ENCODE data around the gene TMEM260. TPM values are rescaled to one million over a fixed set of nuclear protein-coding genes. Genes with fewer than 3 reads are reported as not detected.

Gene TMEM260
- total and polyA plus RNA-seq, 2 donors (not counting 1 experiment from before 2014, with no cell fraction given) = 14.3 to 19.3 TPM

- H3K79me2 ChIP-seq (ENCODE audit: control insufficient read depth, insufficient read depth, low read length) = peaks cover 20% of the 10 kb centered on the region
- TF ChIP-seq EZH2 (IDR thresholded peaks at IDR 0.05; ENCODE audit: low read length, missing control alignments) (no peak), CTCF (conservative IDR thresholded peaks at IDR 0.05 in 1 of 2, IDR thresholded peaks at IDR 0.05 in 1 of 2; ENCODE audit: low read depth in 1 of 2, low read length in 2 of 2) (no peak)
- no peaks in the 10 kb centered on the region for H3K9me3 ChIP-seq (ENCODE audit: control insufficient read depth, insufficient read depth, low read depth, low read length)
Measured at GRCh38 chr14:56581041-56581727, 1.6 kb downstream of the TMEM260 start.

GRCh38 chr14:56585461-56586084 is 6.0 kb downstream of the TMEM260 start:
- Histone ChIP-seq H3K4me2 (ENCODE audit: extremely low read depth, insufficient read depth, low read length) (no peak overlapping the region), H3K79me2 (ENCODE audit: control insufficient read depth, insufficient read depth, low read length) (peaks cover 10% of the 10 kb centered on the region), H3K27ac (ENCODE audit: insufficient read depth, low read length) (no peak overlapping the region), H3K36me3 (ENCODE audit: control insufficient read depth, insufficient read depth, low read length) (peaks cover 2% of the 10 kb centered on the region), H2AFZ (ENCODE audit: low read length) (no peak overlapping the region), H3K4me1 (ENCODE audit: control insufficient read depth, extremely low read depth, insufficient read depth, low read length) (peaks cover 4% of the 10 kb centered on the region), H3K4me3 (replicated peaks in 1 of 4; ENCODE audit: control extremely low read depth in 1 of 4, insufficient read depth in 1 of 4, low read depth in 3 of 4, low read length in 4 of 4) (no peak overlapping the region), H4K20me1 (ENCODE audit: control insufficient read depth, extremely low read depth, insufficient read depth, low read length) (no peaks in the 10 kb centered on the region), H3K9ac (ENCODE audit: insufficient read depth, low read length) (no peak overlapping the region), H3K9me3 (ENCODE audit: control insufficient read depth, insufficient read depth, low read depth, low read length) (no peaks in the 10 kb centered on the region), H3K27me3 (ENCODE audit: control insufficient read depth, insufficient read depth, low read length) (no peaks in the 10 kb centered on the region)
- TF ChIP-seq EZH2 (IDR thresholded peaks at IDR 0.05; ENCODE audit: low read length, missing control alignments) = no peak
- no peak for TF ChIP-seq CTCF (conservative IDR thresholded peaks at IDR 0.05 in 1 of 2, IDR thresholded peaks at IDR 0.05 in 1 of 2; ENCODE audit: low read depth in 1 of 2, low read length in 2 of 2)
- peak; percentile 32 to 44 for DNase-seq (ENCODE audit: low read depth in 2 of 2)

More at GRCh38 chr14:56581041-56581727, 1.6 kb downstream of the TMEM260 start:
- Histone ChIP-seq H3K27me3 (ENCODE audit: control insufficient read depth, insufficient read depth, low read length) (no peaks in the 10 kb centered on the region), H3K27ac (ENCODE audit: insufficient read depth, low read length) (no peak overlapping the region), H3K4me2 (ENCODE audit: extremely low read depth, insufficient read depth, low read length) (peak overlapping the region; percentile 94), H2AFZ (ENCODE audit: low read length) (no peak overlapping the region), H3K9ac (ENCODE audit: insufficient read depth, low read length) (no peak overlapping the region), H4K20me1 (ENCODE audit: control insufficient read depth, extremely low read depth, insufficient read depth, low read length) (no peaks in the 10 kb centered on the region), H3K36me3 (ENCODE audit: control insufficient read depth, insufficient read depth, low read length) (no peaks in the 10 kb centered on the region), H3K4me1 (ENCODE audit: control insufficient read depth, extremely low read depth, insufficient read depth, low read length) (peaks cover 4% of the 10 kb centered on the region), H3K4me3 (replicated peaks in 1 of 4; ENCODE audit: control extremely low read depth in 1 of 4, insufficient read depth in 1 of 4, low read depth in 3 of 4, low read length in 4 of 4) (peak overlapping the region; percentile 88 to 98 (median 96))
- DNase-seq (ENCODE audit: low read depth in 2 of 2) = no peak

- Histone ChIP-seq H3K9ac (ENCODE audit: insufficient read depth, low read length) (no peak overlapping the region), H3K4me2 (ENCODE audit: extremely low read depth, insufficient read depth, low read length) (no peak overlapping the region), H3K36me3 (ENCODE audit: control insufficient read depth, insufficient read depth, low read length) (peaks cover 2% of the 10 kb centered on the region), H3K27me3 (ENCODE audit: control insufficient read depth, insufficient read depth, low read length) (no peaks in the 10 kb centered on the region), H3K4me1 (ENCODE audit: control insufficient read depth, extremely low read depth, insufficient read depth, low read length) (no peaks in the 10 kb centered on the region), H4K20me1 (ENCODE audit: control insufficient read depth, extremely low read depth, insufficient read depth, low read length) (no peaks in the 10 kb centered on the region), H3K79me2 (ENCODE audit: control insufficient read depth, insufficient read depth, low read length) (no peaks in the 10 kb centered on the region), H2AFZ (ENCODE audit: low read length) (no peak overlapping the region), H3K27ac (ENCODE audit: insufficient read depth, low read length) (no peak overlapping the region), H3K9me3 (ENCODE audit: control insufficient read depth, insufficient read depth, low read depth, low read length) (no peaks in the 10 kb centered on the region), H3K4me3 (replicated peaks in 1 of 4; ENCODE audit: control extremely low read depth in 1 of 4, insufficient read depth in 1 of 4, low read depth in 3 of 4, low read length in 4 of 4) (no peak overlapping the region)
- TF ChIP-seq CTCF (conservative IDR thresholded peaks at IDR 0.05 in 1 of 2, IDR thresholded peaks at IDR 0.05 in 1 of 2; ENCODE audit: low read depth in 1 of 2, low read length in 2 of 2) = no peak
- TF ChIP-seq EZH2 (IDR thresholded peaks at IDR 0.05; ENCODE audit: low read length, missing control alignments) = no peak
- no peak for DNase-seq (ENCODE audit: low read depth in 2 of 2)
Measured at GRCh38 chr14:56587701-56588100, 8.1 kb downstream of the TMEM260 start.
